H1 (cell line): Measurements from ENCODE around the gene CORO1A. TPM values are rescaled to one million over a fixed set of nuclear protein-coding genes. Genes with fewer than 3 reads are reported as not detected.

Source experiments
- CTCF ChIA-PET: fragments of 300-600 bp; sonication (Branson Sonifier 250); formaldehyde crosslinking; loops from one replicate; lab custom pipeline; 2021; ENCODE audit not compliant: partially characterized antibody; lab: Charles Lee
- POLR2A ChIA-PET: fragments of 300-600 bp; sonication (Branson Sonifier 250); formaldehyde crosslinking; loops from one replicate; lab custom pipeline; 2021; ENCODE audit warnings: inconsistent platforms; ENCODE audit not compliant: partially characterized antibody; lab: Charles Lee
- DNase-seq, 2 experiments: peaks; one replicate each; pipeline versions ENCODE4 v3.0.0 to v3.0.0-alpha.2; 2010 to 2022; ENCODE audit warnings: low spot score in 2 of 2, low read depth in 1 of 2, mixed read lengths in 1 of 2
- FAIRE-seq: peaks from 2 replicates; lab custom pipeline; 2011; peaks lifted over from hg19 to GRCh38; lab: Jason Lieb, UNC
- H2AFZ ChIP-seq: 2 replicates; pipeline ENCODE4 v1.8.1; 2012; ENCODE audit warnings: low read length, inconsistent platforms
- H2AK5ac ChIP-seq: 2 replicates; pipeline ENCODE4 v1.6.1; 2013; ENCODE audit warnings: low read depth, low read length
- H2BK120ac ChIP-seq: replicated peaks from 2 replicates; pipeline ENCODE3; 2013; ENCODE audit warnings: low read depth, low read length, inconsistent platforms
- H2BK12ac ChIP-seq: 2 replicates; pipeline ENCODE4 v1.6.1; 2013; ENCODE audit warnings: low read depth, low read length
- H2BK15ac ChIP-seq: 2 replicates; pipeline ENCODE4 v1.6.1; 2013; ENCODE audit warnings: low read length
- H2BK20ac ChIP-seq: 2 replicates; pipeline ENCODE4 v1.6.1; 2013; ENCODE audit warnings: low read length
- H2BK5ac ChIP-seq: 2 replicates; pipeline ENCODE4 v1.6.1; 2013; ENCODE audit warnings: low read depth, low read length
- H3K14ac ChIP-seq: 2 replicates; pipeline ENCODE4 v1.6.1; 2013; ENCODE audit warnings: inconsistent platforms; ENCODE audit not compliant: insufficient read length
- H3K18ac ChIP-seq: 2 replicates; pipeline ENCODE4 v1.6.1; 2013; ENCODE audit warnings: low read length; ENCODE audit errors: extremely low read depth
- H3K23ac ChIP-seq: 2 replicates; pipeline ENCODE4 v1.6.1; 2013; ENCODE audit warnings: inconsistent platforms; ENCODE audit not compliant: insufficient read length
- H3K23me2 ChIP-seq: 2 replicates; pipeline ENCODE4 v1.6.1; 2013; ENCODE audit warnings: low read depth, low read length
- H3K27ac ChIP-seq: 2 replicates; pipeline ENCODE4 v1.6.1; 2011; ENCODE audit warnings: low read depth, low read length, inconsistent platforms
- H3K27me3 ChIP-seq, 4 experiments: replicated peaks in 1 of 4; 1 replicate in 1 of 4; 2 replicates in 3 of 4; pipeline versions ENCODE4 v1.6.1 to v1.8.1; 2011 to 2013; ENCODE audit warnings: low read length in 3 of 4, mild to moderate bottlenecking in 3 of 4, inconsistent platforms in 2 of 4, mixed read lengths in 2 of 4, moderate library complexity in 1 of 4; ENCODE audit not compliant: control insufficient read depth in 3 of 4, insufficient read depth in 3 of 4; ENCODE audit errors: extremely low read depth in 1 of 4
- H3K36me3 ChIP-seq, 4 experiments: 2 replicates each; pipeline versions ENCODE4 v1.6.1 to v1.8.1; 2011 to 2013; ENCODE audit warnings: mild to moderate bottlenecking in 4 of 4, low read length in 3 of 4, moderate library complexity in 2 of 4, control low read depth in 1 of 4, inconsistent platforms in 1 of 4; ENCODE audit not compliant: insufficient read depth in 4 of 4, control insufficient read depth in 2 of 4
- H3K4ac ChIP-seq: replicated peaks from 2 replicates; pipeline ENCODE3; 2013; ENCODE audit warnings: low read length, low read depth, mixed read lengths, inconsistent platforms; ENCODE audit not compliant: insufficient read length
- H3K4me1 ChIP-seq, 4 experiments: replicated peaks in 1 of 4; 1 replicate in 1 of 4; 2 replicates in 3 of 4; pipeline versions ENCODE4 v1.6.1 to v1.8.1; 2011 to 2013; ENCODE audit warnings: low read length in 3 of 4, inconsistent platforms in 2 of 4, mixed read lengths in 1 of 4; ENCODE audit not compliant: insufficient read depth in 4 of 4, control insufficient read depth in 3 of 4
- H3K4me2 ChIP-seq, 2 experiments: 2 replicates each; pipeline versions ENCODE4 v1.6.1 to v1.8.1; 2011 to 2013; ENCODE audit warnings: low read depth in 2 of 2, low read length in 2 of 2, control low read depth in 1 of 2, inconsistent platforms in 1 of 2, mild to moderate bottlenecking in 1 of 2; ENCODE audit not compliant: insufficient read depth in 1 of 2
- H3K4me3 ChIP-seq, 4 experiments: fragments of 200-600, 300-600 bp in 1 of 4; sonication (generic), shearing (Covaris generic), sonication (Bioruptor Twin) in 1 of 4; 2 replicates each; pipeline versions ENCODE4 v1.5.1 to v1.8.1; 2011 to 2016; ENCODE audit warnings: low read length in 4 of 4, low read depth in 3 of 4, control low read depth in 2 of 4, inconsistent platforms in 2 of 4, mild to moderate bottlenecking in 2 of 4, mixed read lengths in 1 of 4, moderate library complexity in 1 of 4; ENCODE audit not compliant: insufficient read depth in 2 of 4; ENCODE audit errors: extremely low read depth in 1 of 4
- H3K56ac ChIP-seq: replicated peaks from 2 replicates; pipeline ENCODE3; 2013; ENCODE audit warnings: low read depth, mild to moderate bottlenecking, mixed read lengths, low read length, inconsistent platforms; ENCODE audit not compliant: insufficient read length
- H3K79me1 ChIP-seq: 2 replicates; pipeline ENCODE4 v1.6.1; 2013; ENCODE audit warnings: low read depth, low read length, control low read depth
- H3K79me2 ChIP-seq, 2 experiments: 2 replicates each; pipeline versions ENCODE4 v1.6.1 to v1.8.1; 2012 to 2013; ENCODE audit warnings: low read length in 2 of 2, mild to moderate bottlenecking in 2 of 2, inconsistent platforms in 1 of 2; ENCODE audit not compliant: insufficient read depth in 2 of 2, control insufficient read depth in 1 of 2
- H3K9ac ChIP-seq, 4 experiments: replicated peaks in 1 of 4; 1 replicate in 1 of 4; 2 replicates in 3 of 4; pipeline versions ENCODE4 v1.6.1 to v1.8.1; 2011 to 2013; ENCODE audit warnings: low read depth in 3 of 4, low read length in 3 of 4, control low read depth in 2 of 4, mild to moderate bottlenecking in 2 of 4, moderate library complexity in 2 of 4, inconsistent platforms in 1 of 4; ENCODE audit errors: extremely low read depth in 1 of 4
- H3K9me3 ChIP-seq, 2 experiments: 2 replicates each; pipeline versions ENCODE4 v1.6.1 to v1.8.1; 2012 to 2013; ENCODE audit warnings: mild to moderate bottlenecking in 2 of 2, moderate library complexity in 2 of 2, control low read depth in 1 of 2, inconsistent platforms in 1 of 2, low read depth in 1 of 2, low read length in 1 of 2, mixed read lengths in 1 of 2; ENCODE audit not compliant: insufficient read depth in 2 of 2
- H4K20me1 ChIP-seq, 2 experiments: replicated peaks in 1 of 2; 2 replicates each; pipeline versions ENCODE3 to v1.8.1; 2011 to 2013; ENCODE audit warnings: inconsistent platforms in 2 of 2, low read length in 2 of 2, mild to moderate bottlenecking in 1 of 2; ENCODE audit not compliant: insufficient read depth in 2 of 2, control insufficient read depth in 1 of 2
- H4K5ac ChIP-seq: 2 replicates; pipeline ENCODE4 v1.6.1; 2013; ENCODE audit warnings: low read length, low read depth, mixed read lengths, inconsistent platforms; ENCODE audit not compliant: insufficient read length
- H4K8ac ChIP-seq: 2 replicates; pipeline ENCODE4 v1.8.0; 2013; ENCODE audit warnings: mild to moderate bottlenecking, moderate library complexity, low read length, inconsistent platforms; ENCODE audit not compliant: insufficient read depth; ENCODE audit errors: extremely low read depth
- H4K91ac ChIP-seq: replicated peaks from 2 replicates; pipeline ENCODE3; 2013; ENCODE audit warnings: low read length, mixed read lengths, inconsistent platforms; ENCODE audit not compliant: insufficient read length
- CBX8 ChIP-seq: fragments of 300-800, 300-1000 bp; sonication (generic); IDR thresholded peaks from 2 replicates; pipeline ENCODE4 v1.7.1; 2016; ENCODE audit warnings: low read depth, low read length, borderline replicate concordance
- POLR2A ChIP-seq, 2 experiments: IDR thresholded peaks; 1 replicate in 1 of 2; 2 replicates in 1 of 2; pipeline ENCODE4 v1.6.1; 2011; ENCODE audit warnings: low read depth in 2 of 2, low read length in 2 of 2, mild to moderate bottlenecking in 2 of 2; ENCODE audit errors: control extremely low read depth in 1 of 2
- RNF2 ChIP-seq: fragments of 200-900, 300-1000 bp; sonication (generic); IDR thresholded peaks from 2 replicates; pipeline ENCODE4 v1.7.1; 2016; ENCODE audit warnings: borderline replicate concordance, low read depth, mild to moderate bottlenecking, antibody characterized with exemption, low read length; ENCODE audit not compliant: poor library complexity, severe bottlenecking; ENCODE audit errors: missing control alignments
- SP4 ChIP-seq: IDR thresholded peaks from 2 replicates; pipeline ENCODE4 v1.6.1; 2012; ENCODE audit warnings: low read length, inconsistent platforms
- TAF7 ChIP-seq: optimal IDR thresholded peaks from 2 replicates; pipeline ENCODE3; 2011; ENCODE audit warnings: low read depth, mild to moderate bottlenecking, inconsistent platforms, low read length, moderate library complexity, borderline replicate concordance
- WGBS, 2 experiments: shearing (Covaris generic) in 1 of 2; methylation state at CpG; one replicate each; pipeline versions ENCODE4 v1.1.6 to v1.1.7; 2013 to 2015; ENCODE audit warnings: low lambda C conversion rate in 2 of 2, mixed read lengths in 2 of 2, inconsistent platforms in 1 of 2, low coverage in 1 of 2, missing lambda C conversion rate in 1 of 2; ENCODE audit not compliant: insufficient replicate concordance in 2 of 2, insufficient coverage in 1 of 2, insufficient read length in 1 of 2; ENCODE audit errors: extremely low coverage in 1 of 2, missing lambda C conversion rate in 1 of 2; 5-methylcytosine and 5-hydroxymethylcytosine counted together
- polyA plus RNA-seq, 7 experiments: library from polyadenylated mRNA; depleted of rRNA in 3 of 7; stranded (reverse) in 5 of 7; unstranded in 2 of 7; fragments of >200 nt in 5 of 7; fragments of 200-250 nt in 2 of 7; gene quantifications; 1 replicate in 5 of 7; 2 replicates in 1 of 7; 4 replicates in 1 of 7; pipeline versions ENCODE4 v1.2.1 to v1.2.3, GENCODE V29; 2011 to 2013; ENCODE audit warnings: missing spikeins in 2 of 7, mixed read lengths in 2 of 7
- total RNA-seq: library from RNA; stranded (reverse); fragmentation: NEBNext Ultra II Directional; extraction: Animal tissue kit (Norgen Biotek cat#: 25700); gene quantifications from 2 replicates; pipeline ENCODE4 v1.2.1, GENCODE V29; 2021

Gene CORO1A
- total and polyA plus RNA-seq, 2 of the 8 experiments (the other 6 are each of a cell fraction or from before 2014, with no cell fraction given) = 10.9 to 11.7 TPM

GRCh38 chr16:30157214-30157613 is 26.2 kb upstream of the CORO1A start:
- H3K79me1 ChIP-seq = no peaks in the 10 kb centered on the region
- DNase-seq = no peak
- H3K4me1 ChIP-seq = no peaks in the 10 kb centered on the region
- no peak overlapping the region for H2AK5ac ChIP-seq
- H3K27me3 ChIP-seq = no peaks in the 10 kb centered on the region; a peak in 2 of 7 replicates
- no peak overlapping the region for H2AFZ ChIP-seq
- H3K56ac ChIP-seq = no peak overlapping the region
- no peak overlapping the region for H4K5ac ChIP-seq
- ChIA-PET POLR2A (no interaction called here), CTCF (interaction anchor here (1.5 kb wide), 1 partner anchor 30 kb away, joined by 3 read pairs; no protein-coding TSS in a partner anchor)
- no peak overlapping the region for H2BK20ac ChIP-seq
- 65% methylated on average over 1 of the region's 1 CpG; no CpG with 5 or more reads in 1 of the 2 experiments for WGBS, 2 experiments
- no peak overlapping the region for H3K27ac ChIP-seq
- H2BK5ac ChIP-seq = no peak overlapping the region
- no peak overlapping the region for H3K4me2 ChIP-seq
- H4K8ac ChIP-seq = no peak overlapping the region
- peaks cover 0 to 7% of the 10 kb centered on the region in 2 experiments; a peak in 1 of 4 replicates for H3K9me3 ChIP-seq
- no peaks in the 10 kb centered on the region for H3K79me2 ChIP-seq
- no peak for FAIRE-seq
- H2BK120ac ChIP-seq = no peak overlapping the region
- no peak overlapping the region for H3K4me3 ChIP-seq
- H3K36me3 ChIP-seq = no peaks in the 10 kb centered on the region
- H3K23ac ChIP-seq = no peak overlapping the region
- TF ChIP-seq RNF2 (no peak), TAF7 (no peak), SP4 (no peak), CBX8 (no peak), POLR2A (IDR thresholded peaks at IDR 0.05; ENCODE audit: control extremely low read depth in 1 of 2, low read depth in 2 of 2, low read length in 2 of 2) (no peak)
- no peak overlapping the region for H2BK12ac ChIP-seq
- no peak overlapping the region for H4K91ac ChIP-seq
- H3K18ac ChIP-seq = no peak overlapping the region
- H3K14ac ChIP-seq = no peak overlapping the region
- H4K20me1 ChIP-seq = no peaks in the 10 kb centered on the region
- H3K9ac ChIP-seq = no peak overlapping the region
- no peak overlapping the region for H3K4ac ChIP-seq
- H3K23me2 ChIP-seq = no peaks in the 10 kb centered on the region
- no peak overlapping the region for H2BK15ac ChIP-seq
